Jurkat, Clone E6-1 (cell line): Measurements from ENCODE around the gene FLT4.

Experiments used
- DNase-seq: peaks from one replicate; pipeline ENCODE4 v3.0.0-alpha.2; 2011; ENCODE audit warnings: low read depth, low spot score
- H3K4me3 ChIP-seq: 2 replicates; pipeline ENCODE4 v1.5.1; 2011; ENCODE audit warnings: mild to moderate bottlenecking, low read length, control low read depth, moderate library complexity

FLT4 gene

GRCh38 chr5:180598797-180599589 lies 50.4 kb downstream of the FLT4 start:
- DNase-seq, result no peak
- H3K4me3 ChIP-seq, result no peak overlapping the region

DNA sequence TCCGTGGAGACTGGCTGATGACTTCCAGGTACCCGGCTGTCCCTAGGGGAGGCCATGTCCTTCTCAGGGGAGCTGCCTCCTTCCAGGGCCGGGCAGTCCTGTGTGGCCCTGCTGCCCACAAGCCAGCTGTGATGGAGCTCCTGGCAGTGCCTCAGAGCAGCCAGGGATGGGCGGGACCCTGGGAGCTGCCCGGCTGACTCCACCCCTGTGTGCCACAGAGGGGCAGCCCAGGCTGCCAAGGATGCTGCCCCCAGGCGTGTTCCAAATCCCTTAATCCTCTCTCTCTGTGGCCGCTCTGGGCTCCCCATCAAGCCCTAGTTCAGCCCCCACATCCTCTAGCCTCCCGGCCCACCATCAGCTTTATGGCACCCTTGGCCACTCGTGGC lies 51.1 kb downstream of the FLT4 start:
- DNase-seq, result no peak
- no peak overlapping the region for H3K4me3 ChIP-seq

DNA sequence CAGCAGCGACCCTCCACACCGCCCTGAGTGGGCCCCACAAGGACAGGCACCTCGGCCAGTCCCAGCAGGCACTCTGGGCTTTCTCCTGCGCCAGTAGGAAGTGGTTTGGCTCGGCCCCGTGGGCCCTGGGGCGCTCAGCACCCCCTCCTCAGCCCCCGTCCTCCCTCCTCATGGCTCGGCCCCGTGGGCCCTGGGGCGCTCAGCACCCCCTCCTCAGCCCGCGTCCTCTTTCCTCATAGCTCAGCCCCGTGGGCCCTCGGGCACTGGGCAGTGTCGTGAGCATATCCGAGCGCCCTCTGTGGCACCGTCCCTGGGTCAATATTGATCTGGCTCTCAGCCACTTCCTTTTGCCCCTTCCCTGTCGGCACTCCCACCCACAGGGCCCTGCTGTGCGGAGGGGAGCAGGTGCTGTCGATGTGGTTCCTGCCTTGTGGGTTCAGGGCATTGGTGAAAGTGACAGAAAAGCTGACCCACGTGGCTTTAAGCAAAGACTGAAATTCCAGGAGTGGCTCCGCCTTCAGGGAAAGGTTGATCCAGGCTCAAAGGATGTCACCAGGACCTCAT lies 52.6 kb downstream of the FLT4 start:
- no peak for DNase-seq
- no peak overlapping the region for H3K4me3 ChIP-seq

GRCh38 chr5:180596115-180596667 lies 53.2 kb downstream of the FLT4 start:
- DNase-seq, result no peak

GRCh38 chr5:180595381-180596114 lies 53.9 kb downstream of the FLT4 start:
- H3K4me3 ChIP-seq, result no peak overlapping the region
- no peak for DNase-seq

More at GRCh38 chr5:180596115-180596667, 53.2 kb downstream of the FLT4 start:
- no peak overlapping the region for H3K4me3 ChIP-seq

- DNase-seq, result no peak
- H3K4me3 ChIP-seq, result no peak overlapping the region
Observed at GRCh38 chr5:180595046-180595379, 54.4 kb downstream of the FLT4 start.

GRCh38 chr5:180594311-180595045 lies 54.9 kb downstream of the FLT4 start:
- no peak for DNase-seq
- H3K4me3 ChIP-seq, result no peak overlapping the region

- H3K4me3 ChIP-seq, result no peak overlapping the region
- no peak for DNase-seq
Observed at GRCh38 chr5:180593446-180594206, 55.8 kb downstream of the FLT4 start.

- DNase-seq, result no peak
- no peak overlapping the region for H3K4me3 ChIP-seq
Observed at GRCh38 chr5:180592176-180592575, 57.2 kb downstream of the FLT4 start.

DNA sequence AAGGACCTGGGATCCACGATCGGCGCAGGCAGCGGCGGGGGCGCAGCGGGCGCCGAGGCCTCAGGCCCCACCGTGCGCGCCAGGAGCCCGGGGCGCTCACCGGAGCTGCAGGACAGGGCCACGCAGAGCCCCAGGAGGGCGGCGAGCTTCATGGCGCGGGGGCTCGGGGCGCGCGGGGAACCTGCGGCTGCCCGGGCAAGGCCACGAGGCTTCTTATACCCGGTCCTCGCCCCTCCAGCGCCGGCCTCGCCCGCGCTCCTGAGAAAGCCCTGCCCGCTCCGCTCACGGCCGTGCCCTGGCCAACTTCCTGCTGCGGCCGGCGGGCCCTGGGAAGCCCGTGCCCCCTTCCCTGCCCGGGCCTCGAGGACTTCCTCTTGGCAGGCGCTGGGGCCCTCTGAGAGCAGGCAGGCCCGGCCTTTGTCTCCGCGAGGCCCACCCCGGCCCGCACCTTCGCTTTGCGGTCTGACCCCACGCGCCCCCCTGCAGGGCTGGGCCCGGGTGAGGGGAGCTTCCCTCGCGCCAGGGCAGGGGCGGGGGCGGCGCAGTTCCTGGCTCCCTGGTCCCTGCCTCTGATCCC lies 58.0 kb downstream of the FLT4 start, which contains the start of gene SCGB3A1:
Gene SCGB3A1, minus strand, starts transcription at position 189 of the 577 bp plus-strand sequence. Its CDS starts 37 bp downstream, at position 152.
- no peak within 1 kb of the TSS for H3K4me3 ChIP-seq
- no peak for DNase-seq

- DNase-seq, result no peak
- no peak overlapping the region for H3K4me3 ChIP-seq
Observed at GRCh38 chr5:180590543-180591310, 58.7 kb downstream of the FLT4 start.

DNA sequence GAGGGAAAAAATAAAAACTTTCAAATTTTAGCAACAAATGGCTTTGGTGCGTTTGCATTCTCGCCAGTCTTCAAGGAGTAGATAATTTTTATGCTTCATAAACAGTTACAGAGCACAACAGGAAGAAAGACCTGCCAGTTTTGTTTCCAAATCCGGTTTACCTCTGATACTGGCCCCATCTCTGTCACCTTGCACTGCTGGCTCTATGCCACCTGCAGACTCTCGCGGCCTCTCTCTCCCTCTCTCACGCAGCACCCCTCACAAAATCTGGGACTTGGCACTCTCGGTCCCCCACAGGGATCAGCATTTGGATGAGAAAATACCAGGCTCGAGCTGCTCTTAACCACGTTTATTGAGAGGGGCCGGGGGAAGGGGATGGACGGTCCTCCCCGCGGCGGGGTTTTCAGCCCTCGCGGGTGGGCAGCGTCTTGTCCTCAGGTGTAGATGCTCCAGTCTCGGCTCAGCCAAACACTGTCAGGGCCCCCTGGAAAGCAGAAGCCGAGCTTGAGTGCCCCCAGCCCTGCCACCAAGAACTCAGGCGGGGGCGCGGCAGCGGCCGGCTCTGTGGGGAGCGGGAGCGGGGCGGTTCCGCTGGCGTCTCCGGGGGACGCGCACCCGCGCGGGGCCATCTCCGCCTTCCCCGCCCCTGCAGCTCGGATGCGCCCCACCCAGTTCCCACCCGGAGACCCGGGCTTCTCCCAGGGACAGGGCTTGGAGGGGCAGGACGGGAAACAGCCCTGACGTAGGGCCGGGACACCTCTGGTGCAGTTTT lies 59.4 kb downstream of the FLT4 start:
- no peak for DNase-seq
- no peak overlapping the region for H3K4me3 ChIP-seq

DNA sequence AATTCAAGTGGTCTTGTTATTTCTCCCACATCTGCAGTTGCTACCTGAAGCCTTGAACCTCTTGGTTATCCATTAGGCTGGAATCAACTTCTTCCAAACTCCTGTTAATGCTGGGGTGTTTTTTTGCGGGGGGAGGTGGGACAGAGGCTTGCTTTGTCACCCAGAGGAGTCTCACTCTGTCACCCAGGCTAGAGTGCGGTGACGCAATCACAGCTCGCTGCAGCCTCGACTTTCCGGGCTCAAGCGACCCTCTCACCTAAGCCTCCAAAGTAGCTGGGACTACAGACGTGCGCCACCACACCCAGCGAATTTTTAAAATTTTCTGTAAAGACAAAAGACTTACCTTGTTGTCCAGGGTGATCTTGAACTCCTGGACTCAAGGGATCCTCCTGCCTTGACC lies 62.5 kb downstream of the FLT4 start:
- DNase-seq, result no peak

GRCh38 chr5:180586204-180586603 lies 63.2 kb downstream of the FLT4 start:
- H3K4me3 ChIP-seq, result no peak overlapping the region
- DNase-seq, result no peak

More for the DNA sequence above, 62.5 kb downstream of the FLT4 start:
- H3K4me3 ChIP-seq, result no peak overlapping the region

DNA sequence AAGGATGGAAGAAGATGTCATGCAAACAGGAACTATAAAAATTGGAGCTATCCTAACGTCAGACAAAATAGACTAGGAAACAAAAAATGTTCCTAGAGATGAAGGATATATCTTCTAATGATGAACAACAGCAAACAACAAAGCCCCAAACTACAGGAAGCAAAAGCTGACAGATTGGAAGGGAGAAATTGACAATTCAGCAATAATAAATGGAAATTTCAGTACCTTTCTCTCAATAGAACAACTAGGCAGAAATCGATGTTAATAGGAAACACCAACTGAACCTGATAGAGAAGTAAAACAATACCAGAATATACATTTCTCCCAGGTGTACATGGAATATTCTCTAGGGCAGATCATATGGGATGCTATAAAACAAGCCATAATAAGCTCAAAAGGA lies 65.7 kb downstream of the FLT4 start:
- no peak overlapping the region for H3K4me3 ChIP-seq
- DNase-seq, result no peak

DNA sequence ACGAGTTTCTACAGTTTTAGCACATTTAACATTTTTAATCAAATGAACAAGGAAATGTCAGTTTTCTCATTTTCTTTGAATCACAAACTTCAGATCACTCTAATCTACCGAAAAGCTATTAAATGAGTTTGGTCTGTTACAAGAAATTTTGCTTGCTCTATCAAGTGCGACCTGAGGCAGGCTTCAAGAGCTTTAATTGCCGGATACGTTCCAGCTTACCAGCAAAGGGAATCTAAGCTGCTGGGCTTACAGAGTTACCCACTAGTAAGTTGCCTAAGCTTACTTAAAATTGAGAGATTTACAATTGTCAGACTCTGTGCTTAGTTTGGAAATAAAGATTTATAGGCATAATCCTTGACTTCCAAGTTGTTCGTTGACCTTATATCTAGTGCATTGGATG lies 68.7 kb downstream of the FLT4 start:
- no peak for DNase-seq
- H3K4me3 ChIP-seq, result no peak overlapping the region

GRCh38 chr5:180575571-180575970 lies 73.8 kb downstream of the FLT4 start:
- DNase-seq, result no peak
- H3K4me3 ChIP-seq, result no peak overlapping the region
